Measurements from ENCODE around the gene SLC39A2.
A peak's percentile ranks its signal among the peaks of the same experiment; 100 is the strongest.
"Not testable (repeated sequence)": the region's sequence is repeated elsewhere in the genome, so short reads cannot be mapped to it uniquely, and the experiment has no call there.

Gene SLC39A2, protein sequence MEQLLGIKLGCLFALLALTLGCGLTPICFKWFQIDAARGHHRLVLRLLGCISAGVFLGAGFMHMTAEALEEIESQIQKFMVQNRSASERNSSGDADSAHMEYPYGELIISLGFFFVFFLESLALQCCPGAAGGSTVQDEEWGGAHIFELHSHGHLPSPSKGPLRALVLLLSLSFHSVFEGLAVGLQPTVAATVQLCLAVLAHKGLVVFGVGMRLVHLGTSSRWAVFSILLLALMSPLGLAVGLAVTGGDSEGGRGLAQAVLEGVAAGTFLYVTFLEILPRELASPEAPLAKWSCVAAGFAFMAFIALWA
- total RNA-seq = 0.26 to 0.31 reads per million in 2 donors

DNA sequence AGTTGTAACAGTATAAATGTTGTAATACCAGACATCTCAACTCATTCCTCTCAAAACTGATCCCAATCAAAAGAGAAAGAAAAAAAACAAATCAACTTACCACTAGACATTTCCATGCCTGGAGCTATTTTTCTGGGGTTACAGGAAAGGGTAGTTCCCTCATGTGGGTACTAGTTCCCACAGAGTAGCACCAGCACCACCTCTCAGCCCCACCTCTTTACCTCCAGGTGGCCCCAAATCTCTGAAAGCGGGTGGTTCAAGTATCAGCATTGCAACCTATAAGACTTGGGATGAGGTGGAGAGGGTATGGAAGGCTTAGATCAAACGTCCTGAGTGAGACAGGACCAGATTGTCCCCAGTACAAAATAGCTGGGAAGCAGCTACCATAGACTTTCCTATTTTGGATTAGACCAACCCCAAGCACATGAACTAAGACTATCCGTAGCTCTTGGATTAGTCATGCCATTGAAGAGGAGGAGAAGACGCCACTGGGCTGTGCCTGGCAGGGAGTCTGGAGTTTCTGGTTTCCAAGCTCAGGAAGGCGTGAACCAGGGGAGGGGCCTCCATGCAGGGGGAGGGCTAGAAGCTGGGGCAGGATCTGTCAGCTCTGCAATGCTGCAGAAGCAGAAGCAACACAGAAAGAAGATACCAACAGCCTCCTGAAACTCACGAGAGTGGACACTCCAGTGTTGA lies at the start of gene SLC39A2:
SLC39A2 (plus strand) TSS at position 620 of the 693 bp plus-strand sequence. CDS start 154 bp downstream, outside the sequence.
- no peak for DNase-seq

DNA sequence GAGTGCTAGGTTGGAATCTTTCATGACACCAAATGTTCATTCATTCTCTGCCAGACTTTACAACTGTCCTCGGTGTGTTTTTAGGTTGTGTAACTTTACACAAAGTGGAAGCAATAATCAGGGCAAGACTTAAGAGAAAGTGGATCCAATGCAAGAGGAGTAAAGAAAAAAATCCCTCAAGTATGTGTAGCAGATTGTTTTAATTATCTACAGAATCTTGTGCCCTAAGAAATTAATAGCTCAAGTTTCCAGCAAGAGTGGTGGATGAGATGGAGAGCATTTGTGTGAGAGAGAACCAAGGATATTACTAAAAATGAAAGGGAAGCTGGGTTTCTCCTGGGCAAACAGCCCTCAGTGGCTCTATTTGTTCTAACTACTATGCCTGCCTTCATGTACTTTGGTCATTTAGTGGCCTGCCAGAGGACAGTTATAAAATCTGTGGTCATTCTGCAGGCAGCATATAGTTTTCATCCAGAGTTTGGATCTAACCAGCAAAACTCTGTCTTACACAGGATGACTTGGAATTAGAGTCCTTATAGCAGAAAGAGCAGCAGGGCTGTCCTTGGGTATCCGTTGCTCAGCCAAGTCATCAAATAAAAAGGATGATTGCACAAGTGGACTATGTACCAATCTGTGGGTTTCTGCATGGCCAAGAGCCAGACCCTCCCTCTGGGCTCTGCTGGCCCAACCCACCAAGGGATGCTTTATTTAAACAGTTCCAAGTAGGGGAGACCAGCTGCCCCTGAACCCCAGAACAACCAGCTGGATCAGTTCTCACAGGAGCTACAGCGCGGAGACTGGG lies 44.2 kb upstream of the SLC39A2 start, which contains the start of gene RNASE2:
RNASE2 (plus strand) TSS at position 752 of the 802 bp plus-strand sequence. CDS start 285 bp downstream, outside the sequence.
- not testable (repeated sequence) for DNase-seq

DNA sequence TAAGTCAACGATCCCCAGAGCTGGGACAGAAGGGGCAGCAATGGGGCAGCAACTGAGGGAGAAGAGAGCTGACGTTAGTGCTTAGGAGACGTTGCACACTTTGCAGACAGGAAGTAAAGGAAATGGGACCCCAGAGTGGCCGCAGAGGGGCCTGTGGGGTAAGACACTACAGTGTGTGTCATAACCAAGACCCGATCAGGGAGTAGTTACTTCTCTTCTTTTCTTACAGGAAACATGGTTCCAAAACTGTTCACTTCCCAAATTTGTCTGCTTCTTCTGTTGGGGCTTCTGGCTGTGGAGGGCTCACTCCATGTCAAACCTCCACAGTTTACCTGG lies 43.6 kb upstream of the SLC39A2 start:
- not testable (repeated sequence) for DNase-seq

DNA sequence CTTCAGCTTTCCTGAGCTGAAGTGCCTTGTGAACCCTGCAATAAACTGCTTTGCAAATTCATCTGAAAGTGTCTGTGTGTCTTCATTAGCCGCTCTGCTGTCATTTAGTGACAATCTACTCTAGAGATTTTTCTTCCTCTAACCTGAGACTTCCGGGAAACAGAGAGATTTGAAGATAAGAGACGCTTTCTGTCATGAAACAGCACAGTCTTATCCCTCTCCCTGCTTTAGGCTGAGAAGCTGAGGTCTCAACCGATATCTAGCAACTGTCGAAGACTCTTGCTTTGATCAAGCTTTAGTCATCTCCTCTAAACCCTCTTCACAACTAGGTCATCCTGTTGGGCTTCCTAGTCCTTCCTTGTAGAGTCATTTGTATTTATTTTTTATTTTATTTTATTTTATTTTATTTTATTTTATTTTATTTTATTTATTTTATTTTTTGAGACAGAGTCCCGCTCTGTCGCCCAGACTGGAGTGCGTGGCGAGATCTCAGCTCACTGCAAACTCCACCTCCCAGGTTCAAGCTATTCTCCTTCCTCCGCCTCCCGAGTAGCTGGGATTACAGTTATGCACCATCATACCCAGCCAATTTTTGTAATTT lies 42.6 kb upstream of the SLC39A2 start:
- DNase-seq = no peak

DNA sequence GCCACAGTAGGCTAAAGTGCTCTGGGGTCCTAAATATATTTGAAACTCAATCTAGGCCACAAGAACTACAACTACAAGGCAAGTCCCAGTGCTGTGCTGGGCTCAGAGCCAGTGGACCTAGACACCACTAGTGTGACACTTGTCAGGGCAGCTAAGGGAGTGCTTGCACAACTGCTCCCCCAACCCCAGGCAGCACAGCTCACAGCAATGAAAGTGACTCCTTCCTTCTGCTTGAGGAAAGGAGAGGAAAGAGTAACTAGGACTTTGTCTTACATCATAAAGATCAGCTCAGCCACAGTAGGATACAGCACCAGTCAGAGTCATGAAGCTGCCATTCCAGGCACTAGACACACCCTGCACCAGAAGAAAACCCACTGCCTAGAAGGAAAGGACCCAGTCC lies 40.1 kb upstream of the SLC39A2 start:
- not testable (repeated sequence) for DNase-seq

DNA sequence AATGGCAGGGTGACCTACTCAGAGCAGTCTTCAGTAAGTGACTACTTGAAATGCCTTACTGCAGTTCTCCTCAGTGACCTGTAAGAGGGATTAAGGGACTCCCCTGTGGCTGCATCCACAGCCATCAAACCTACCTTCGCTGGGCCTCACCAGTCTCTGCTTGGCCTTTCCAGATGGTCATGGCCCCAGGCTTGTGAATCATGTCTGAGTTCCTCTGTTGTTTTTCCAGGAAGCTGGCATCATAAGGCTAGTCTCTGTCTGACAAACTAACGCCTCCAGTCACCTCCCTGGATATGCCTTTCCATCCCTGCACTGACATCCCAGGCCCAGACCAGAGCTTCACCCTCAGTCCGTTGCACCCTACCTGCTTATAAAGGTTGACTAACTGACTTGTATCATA lies 29.8 kb upstream of the SLC39A2 start:
- no peak for DNase-seq

DNA sequence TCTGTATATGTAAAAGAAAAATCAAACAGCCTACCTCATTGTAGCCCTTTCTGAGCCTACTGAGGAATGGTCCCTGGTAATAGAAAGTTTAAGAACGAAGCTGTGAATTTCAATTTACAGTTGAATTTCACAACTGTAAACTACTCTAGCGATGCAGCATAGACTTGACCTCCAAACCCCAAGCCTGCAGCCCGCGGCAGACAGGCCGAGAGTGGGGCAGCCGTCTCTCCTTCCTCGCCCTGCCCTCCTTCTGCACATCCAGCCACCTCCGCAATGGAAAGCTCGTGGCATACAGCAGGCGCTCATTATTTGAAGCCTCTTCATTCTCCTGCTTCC lies 28.5 kb upstream of the SLC39A2 start:
- no peak for DNase-seq

DNA sequence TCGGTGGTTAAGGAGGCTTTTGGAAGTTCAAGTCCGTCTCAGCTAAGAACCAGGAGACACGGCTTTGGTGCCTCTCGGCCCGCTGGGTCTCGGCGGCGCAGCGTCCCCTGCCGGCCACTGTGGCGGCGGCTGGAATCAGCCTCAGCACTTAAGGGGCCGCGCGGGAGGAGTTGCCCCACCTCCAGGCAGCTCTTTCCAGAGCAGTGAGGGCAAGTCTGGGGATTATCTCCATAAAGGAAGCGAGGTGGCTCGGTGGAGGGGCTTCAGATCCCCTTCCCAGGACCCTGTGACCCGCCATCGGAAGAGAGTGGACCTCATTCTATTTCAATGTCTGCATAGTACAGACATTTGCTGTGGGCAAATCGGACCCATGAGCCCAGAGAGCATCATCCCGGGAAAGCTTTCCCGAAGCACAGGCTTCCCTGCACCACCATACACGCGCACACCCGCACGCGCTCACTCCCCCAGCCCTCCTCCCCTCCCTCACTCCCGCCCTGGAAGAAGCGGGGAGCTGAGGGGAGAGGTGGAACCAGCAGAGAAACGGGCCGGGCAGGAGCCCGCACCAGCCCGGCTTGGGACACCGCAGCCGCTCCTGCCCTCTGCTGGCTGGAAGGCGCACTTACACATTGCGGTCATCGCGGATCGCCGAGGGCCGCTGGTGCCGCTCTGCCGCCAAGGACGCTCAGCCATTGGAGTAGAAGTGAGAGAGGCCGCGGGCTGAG lies 27.9 kb upstream of the SLC39A2 start:
- peak; percentile 47 for DNase-seq

DNA sequence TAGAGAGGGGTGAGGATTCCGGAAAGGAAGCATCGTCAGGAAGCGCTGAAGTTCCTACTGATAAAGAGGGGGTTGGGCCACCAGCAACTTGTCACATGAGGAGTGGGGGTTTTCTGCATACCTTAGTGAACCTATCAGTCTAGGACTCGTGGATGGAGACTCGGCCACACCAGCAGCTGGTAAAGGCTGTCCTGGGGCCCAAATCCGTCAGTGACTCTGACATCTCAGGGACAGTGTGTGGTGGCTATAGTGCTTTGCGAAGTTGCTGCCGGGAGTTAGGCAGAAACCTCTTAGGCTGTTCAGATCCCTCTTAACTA lies 27.4 kb upstream of the SLC39A2 start:
- DNase-seq = no peak

DNA sequence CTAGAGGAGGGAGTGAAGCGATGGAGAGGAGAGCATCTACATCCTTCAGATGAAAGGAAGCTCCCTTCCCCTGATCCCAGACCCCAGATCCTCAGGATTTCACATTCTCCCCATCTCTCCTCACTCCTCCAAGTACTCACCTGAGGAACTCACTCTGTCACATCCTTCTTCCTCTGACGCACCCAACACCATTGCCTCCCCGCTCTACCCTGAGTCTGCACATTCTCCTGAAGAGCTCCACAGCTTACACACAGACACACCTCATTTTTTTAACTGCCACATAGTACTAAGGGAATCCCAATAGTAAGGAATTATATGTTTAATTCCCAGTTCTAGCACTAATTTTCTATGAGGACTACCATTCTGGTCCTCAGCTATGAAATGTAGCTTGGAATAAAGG lies 25.6 kb upstream of the SLC39A2 start:
- no peak for DNase-seq

DNA sequence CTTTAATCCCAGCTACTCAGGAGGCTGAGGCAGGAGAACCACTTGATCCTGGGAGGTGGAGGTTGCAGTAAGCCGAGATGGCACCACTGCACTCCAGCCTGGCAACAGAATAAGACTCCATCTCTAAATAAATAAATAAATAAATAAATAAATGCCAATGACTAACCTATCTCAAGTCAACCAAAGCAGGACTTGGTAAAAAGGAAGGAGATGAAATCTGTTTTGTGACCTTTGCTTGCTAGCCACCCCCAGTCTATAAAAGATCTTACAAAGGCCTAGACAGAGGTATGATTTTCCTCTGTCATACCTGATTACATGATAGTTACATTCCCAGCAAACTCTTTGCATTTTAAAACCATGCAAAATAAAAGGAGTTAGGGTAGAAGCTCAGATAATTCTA lies 22.8 kb upstream of the SLC39A2 start:
- no peak for DNase-seq

DNA sequence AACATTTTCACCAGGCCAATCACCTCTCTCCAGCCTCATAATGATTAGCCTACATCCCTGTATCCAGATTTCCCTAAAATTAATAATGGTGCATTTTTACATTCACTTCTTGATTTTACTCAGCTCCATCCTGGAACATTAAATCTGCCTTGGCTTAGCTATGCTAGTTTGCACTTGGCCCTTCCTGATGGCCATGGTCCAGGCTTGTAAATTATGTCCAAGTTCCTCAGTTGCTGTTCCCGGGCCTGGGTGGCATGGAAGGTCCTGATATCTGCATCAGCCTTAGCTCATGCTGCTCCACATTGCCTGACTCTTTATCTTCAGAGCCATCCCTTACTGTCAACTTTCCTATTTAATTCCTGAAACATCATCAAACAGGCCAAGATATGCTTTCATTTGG lies 20.4 kb upstream of the SLC39A2 start:
- no peak for DNase-seq

DNA sequence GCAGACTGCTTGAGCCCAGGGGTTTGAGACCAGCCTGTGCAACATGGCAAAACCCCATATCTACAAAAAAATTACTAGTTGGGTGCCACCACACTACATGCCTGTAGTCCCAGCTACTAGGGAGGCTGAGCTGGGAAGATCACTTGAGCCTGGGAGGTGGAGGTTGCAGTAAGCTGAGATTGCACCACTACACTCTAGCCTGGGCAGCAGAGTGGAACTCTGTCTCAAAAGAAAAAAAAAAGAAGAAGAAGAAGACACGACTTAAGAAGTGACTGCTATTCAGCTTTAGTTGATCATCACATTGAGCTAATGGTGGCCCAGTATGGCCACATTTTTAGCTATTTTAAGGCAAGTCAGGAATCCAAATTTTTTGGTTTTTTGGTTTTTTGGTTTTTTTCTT lies 18.2 kb upstream of the SLC39A2 start:
- DNase-seq = no peak

DNA sequence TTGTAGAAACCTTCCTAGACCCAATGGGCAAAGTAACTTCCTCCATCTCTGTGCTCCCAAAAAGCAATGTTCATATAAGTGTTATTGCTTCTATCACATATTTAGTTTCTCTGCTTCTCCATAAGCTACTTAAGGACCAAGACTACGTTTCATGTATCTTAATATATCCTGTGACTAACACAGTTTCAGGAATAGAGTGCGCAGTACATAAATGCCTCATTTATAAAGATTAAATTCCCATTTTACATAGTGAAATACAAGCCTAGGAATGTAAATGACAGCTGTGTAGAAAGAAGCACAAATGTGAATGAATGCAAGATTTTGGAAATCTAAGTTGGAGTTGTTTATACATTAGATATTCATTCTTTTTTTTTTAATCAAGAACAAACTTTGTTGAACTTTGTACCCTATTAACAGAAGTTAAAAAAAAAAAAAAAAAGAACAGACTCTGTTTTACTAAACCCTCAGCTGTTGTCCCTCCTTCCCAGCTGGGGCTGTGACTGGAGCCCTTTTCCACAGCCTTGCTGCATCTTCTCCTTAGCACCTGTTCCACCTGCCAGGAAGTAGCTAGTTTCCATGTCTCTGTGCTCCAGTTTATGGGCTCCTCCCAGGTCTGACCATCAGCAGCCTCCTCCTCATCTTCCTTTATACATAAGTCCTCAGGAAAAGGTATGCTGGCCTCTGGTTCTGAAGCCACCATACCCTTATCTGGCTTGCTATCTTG lies 16.3 kb upstream of the SLC39A2 start:
- no peak for DNase-seq

DNA sequence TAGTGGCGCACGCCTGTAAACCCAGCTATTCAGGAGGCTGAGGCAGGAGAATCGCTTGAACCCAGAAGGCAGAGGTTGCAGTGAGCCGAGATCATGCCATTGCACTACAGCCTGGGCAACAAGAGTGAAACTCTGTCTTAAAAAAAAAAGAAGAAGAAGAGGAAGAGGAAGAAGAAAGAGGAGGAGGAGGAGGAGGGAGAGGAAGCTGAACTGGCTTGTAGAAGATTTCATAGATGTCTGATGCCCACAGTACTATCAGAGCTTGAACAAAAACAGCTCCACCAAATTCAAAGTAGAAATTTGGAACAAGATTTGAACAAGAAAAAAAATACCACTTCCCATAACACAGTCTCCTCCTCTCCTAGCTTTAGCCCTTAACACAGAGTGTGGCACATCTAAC lies 13.4 kb upstream of the SLC39A2 start:
- not testable (repeated sequence) for DNase-seq

DNA sequence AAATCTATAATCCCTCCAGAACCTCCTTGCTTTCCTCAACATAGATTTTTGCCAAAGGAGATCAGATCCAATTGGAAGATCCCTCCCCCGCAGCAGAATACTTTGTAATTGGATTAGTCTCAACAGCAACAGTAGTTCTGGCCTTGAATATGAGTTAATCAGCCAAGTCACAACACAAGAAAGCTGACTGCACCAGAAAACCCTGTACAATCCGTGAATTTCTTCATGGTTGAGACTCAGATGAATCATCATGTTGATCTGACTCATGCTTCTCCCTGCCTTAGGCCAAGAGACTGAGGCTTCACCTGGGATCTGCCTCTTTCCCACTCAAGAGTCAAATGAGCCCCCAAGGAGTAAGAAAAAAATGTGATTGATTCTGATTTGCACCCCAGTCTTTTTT lies 12.3 kb upstream of the SLC39A2 start:
- DNase-seq = no peak

DNA sequence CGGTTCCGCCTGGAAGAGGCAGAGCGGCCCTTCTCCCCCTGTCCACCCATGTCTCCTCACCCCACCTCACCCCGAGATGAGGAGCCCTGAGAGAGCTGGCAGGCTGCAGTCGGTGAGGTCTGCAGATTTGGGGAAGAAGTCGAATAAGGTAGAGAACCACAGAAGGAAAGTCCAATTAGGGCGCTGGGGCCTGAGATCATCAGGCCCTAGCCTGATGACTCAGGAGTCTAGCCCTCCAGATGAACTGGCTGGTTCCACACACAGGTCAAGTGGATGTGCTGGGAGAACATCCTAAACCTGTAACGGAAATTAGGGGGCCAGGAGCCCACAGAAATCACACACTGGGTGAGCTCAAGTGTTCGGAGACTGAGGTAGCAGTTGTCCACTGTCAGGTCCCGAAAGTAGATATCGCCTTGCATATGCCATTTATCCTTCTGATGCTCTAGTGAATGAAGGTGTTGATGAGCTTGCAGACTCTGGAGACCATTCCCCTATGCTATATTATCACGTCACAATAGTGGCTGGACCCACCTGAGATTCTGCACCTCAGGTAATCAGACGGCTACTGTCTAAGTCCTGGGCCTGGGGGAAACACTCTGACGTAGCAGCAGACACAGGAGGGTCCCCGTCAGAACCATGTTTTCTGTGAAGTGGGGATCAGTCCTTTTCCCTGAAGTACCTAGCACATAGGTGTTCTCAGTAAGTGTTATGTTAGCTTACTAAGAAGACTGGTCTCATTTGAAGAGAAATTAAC lies 10.2 kb upstream of the SLC39A2 start:
- DNase-seq = no peak

DNA sequence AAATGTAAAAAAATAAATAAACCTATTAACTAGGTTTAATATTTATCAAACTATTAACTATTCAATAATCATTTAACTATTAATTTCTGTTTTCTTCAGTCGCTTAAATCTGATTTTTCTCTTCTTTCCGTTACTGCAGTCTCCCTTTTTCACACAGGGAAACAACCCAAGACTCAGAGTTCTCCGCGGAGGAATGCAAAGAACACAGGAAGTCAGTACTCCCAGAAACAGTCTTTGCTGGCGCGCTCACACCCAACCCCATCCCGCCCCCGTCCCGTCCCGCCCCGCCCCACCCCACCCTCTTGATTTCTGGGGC lies 9.7 kb upstream of the SLC39A2 start:
- DNase-seq = no peak

DNA sequence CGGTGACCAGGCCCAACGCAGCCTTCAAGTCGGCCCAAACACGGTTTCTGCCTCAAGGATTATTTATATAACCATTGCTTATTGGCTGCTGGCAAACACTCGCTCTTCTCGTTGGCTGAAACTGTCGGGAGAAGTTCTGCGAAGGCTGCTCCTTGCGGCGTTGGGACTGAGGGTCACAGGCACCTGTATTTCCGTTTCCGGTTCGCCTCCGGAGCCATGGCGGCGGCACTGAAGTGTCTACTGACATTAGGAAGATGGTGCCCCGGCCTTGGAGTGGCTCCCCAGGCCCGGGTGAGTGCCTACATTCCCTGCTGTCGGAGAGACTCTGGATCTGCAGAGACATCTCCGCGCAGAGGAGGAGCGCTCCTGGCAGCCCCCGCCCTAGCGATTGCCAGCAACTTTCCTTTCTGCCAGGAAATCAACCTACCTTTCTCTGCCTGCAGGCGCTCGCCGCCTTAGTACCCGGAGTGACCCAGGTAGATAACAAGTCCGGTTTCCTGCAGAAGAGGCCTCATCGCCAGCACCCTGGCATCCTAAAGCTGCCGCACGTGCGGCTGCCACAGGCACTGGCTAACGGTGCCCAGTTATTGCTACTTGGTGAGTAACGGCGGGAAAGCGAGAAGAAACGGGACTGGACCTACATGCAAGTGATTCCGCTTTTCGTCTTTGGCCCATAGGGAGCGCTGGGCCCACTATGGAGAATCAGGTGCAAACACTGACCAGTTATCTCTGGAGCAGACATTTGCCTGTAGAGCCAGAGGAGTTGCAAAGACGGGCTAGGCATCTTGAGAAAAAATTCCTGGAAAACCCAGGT lies 9.1 kb upstream of the SLC39A2 start, which contains the start of gene METTL17:
METTL17 (plus strand) TSS at position 194 of the 814 bp plus-strand sequence; CDS start at position 217, 23 bp downstream.
- DNase-seq = peak; percentile 50

DNA sequence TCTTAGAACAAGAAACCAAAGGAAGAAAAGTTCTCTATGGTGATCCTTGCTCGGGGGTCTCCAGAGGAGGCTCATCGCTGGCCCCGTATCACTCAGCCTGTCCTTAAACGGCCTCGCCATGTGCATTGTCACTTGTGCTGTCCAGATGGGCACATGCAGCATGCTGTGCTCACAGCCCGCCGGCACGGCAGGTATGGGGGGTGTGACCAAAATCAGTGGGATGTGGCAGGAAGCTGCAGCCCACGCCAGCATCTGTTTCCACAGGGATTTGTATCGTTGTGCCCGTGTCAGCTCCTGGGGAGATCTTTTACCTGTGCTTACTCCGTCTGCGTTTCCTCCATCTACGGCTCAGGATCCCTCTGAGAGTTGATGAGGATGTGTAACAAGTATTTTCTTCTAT lies 2.6 kb upstream of the SLC39A2 start:
- DNase-seq = no peak
